ENCODE measurements around the gene TTBK1. TPM values are rescaled to one million over a fixed set of nuclear protein-coding genes. Genes with fewer than 3 reads are reported as not detected.

The TTBK1 gene
- not detected for total RNA-seq

GRCh38 chr6:43242908-43243663 lies at the start of gene TTBK1:
TSS of gene TTBK1 (plus strand) at chr6:43243481. CDS start at chr6:43246661, 3,180 bp downstream.
- H3K36me3 ChIP-seq, result no peaks in the 10 kb centered on the region
- TF ChIP-seq EP300 (IDR thresholded peaks at IDR 0.05) (no peak), CTCF (IDR thresholded peaks at IDR 0.05) (no peak), POLR2A (IDR thresholded peaks at IDR 0.05) (no peak), POLR2AphosphoS5 (IDR thresholded peaks at IDR 0.05) (no peak)
- H3K27ac ChIP-seq, result no peak within 1 kb of the TSS
- H3K27me3 ChIP-seq, result peaks cover 80% of the 10 kb centered on the region
- WGBS, result 17% methylated on average over 19 of the region's 47 CpGs
- DNase-seq (ENCODE audit: low spot score in 2 of 2), result no peak
- no peaks in the 10 kb centered on the region for H3K9me3 ChIP-seq
- no peak within 1 kb of the TSS for H3K4me3 ChIP-seq
- H3K4me1 ChIP-seq, result peaks cover 14% of the 10 kb centered on the region

GRCh38 chr6:43193929-43194328 lies 49.4 kb upstream of the TTBK1 start:
- no peaks in the 10 kb centered on the region for H3K9me3 ChIP-seq
- no peak for DNase-seq (ENCODE audit: low spot score in 2 of 2)
- no peak for TF ChIP-seq POLR2A (IDR thresholded peaks at IDR 0.05)
- TF ChIP-seq EP300 (IDR thresholded peaks at IDR 0.05), result no peak
- TF ChIP-seq POLR2AphosphoS5 (IDR thresholded peaks at IDR 0.05), result no peak
- no peak for TF ChIP-seq CTCF (IDR thresholded peaks at IDR 0.05)
- H3K4me1 ChIP-seq, result no peaks in the 10 kb centered on the region
- 91% methylated on average over 5 of the region's 5 CpGs for WGBS
- H3K27me3 ChIP-seq, result no peaks in the 10 kb centered on the region
- no peak overlapping the region for H3K4me3 ChIP-seq
- no peak overlapping the region for H3K27ac ChIP-seq
- H3K36me3 ChIP-seq, result peaks cover 65% of the 10 kb centered on the region

DNA sequence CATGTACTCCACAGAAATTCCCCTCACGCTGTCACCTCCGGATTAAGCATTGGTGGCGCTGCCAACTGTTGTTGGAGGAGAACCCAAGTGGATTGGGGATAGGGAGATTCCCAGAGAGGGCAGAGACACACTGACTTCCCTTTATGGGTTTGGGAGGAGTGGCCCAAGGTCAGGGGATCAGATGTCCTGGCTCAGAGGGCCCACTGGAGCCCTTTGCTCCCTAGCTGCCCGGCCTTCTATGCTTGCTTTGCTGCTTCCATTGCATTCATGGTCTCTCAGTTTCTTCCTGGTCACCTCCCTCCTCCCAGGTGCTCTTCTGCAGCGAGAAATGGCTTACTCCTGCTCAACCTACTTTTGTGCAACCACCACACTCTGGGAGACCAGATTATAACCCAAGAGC lies 46.9 kb upstream of the TTBK1 start:
- 87% methylated on average over 5 of the region's 5 CpGs for WGBS
- DNase-seq (ENCODE audit: low spot score in 2 of 2), result no peak
- TF ChIP-seq POLR2A (IDR thresholded peaks at IDR 0.05) (no peak), POLR2AphosphoS5 (IDR thresholded peaks at IDR 0.05) (no peak), EP300 (IDR thresholded peaks at IDR 0.05) (no peak), CTCF (IDR thresholded peaks at IDR 0.05) (no peak)

DNA sequence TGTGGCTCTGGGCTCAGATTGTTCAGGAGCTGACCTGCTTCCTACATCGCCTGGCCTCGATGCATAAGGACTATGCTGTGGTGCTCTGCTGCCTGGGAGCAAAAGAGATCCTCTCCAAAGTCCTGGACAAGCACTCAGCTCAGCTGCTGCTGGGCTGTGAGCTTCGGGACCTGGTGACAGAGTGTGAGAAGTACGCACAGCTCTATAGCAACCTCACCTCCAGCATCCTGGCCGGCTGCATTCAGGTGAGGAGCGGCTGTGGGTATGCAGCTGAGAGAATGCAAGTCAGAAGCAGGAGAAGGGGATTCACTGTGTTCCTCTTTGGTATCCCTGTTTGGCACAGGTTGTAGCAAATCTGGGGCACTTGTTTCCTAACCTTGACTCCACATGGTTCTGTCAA lies 43.4 kb upstream of the TTBK1 start:
- TF ChIP-seq POLR2AphosphoS5 (IDR thresholded peaks at IDR 0.05), result no peak
- TF ChIP-seq EP300 (IDR thresholded peaks at IDR 0.05), result no peak
- H3K27me3 ChIP-seq, result no peaks in the 10 kb centered on the region
- peak in 1 of 2 donors; percentile 68 for DNase-seq (ENCODE audit: low spot score in 2 of 2)
- no peak overlapping the region for H3K27ac ChIP-seq
- no peaks in the 10 kb centered on the region for H3K4me1 ChIP-seq
- 93% methylated on average over 2 of the region's 6 CpGs for WGBS
- peaks cover 71% of the 10 kb centered on the region for H3K36me3 ChIP-seq
- H3K4me3 ChIP-seq, result no peak overlapping the region
- no peaks in the 10 kb centered on the region for H3K9me3 ChIP-seq

More for the DNA sequence above, 46.9 kb upstream of the TTBK1 start:
- Histone ChIP-seq H3K4me3 (no peak overlapping the region), H3K27ac (no peak overlapping the region), H3K9me3 (no peaks in the 10 kb centered on the region), H3K36me3 (peaks cover 80% of the 10 kb centered on the region), H3K4me1 (no peaks in the 10 kb centered on the region), H3K27me3 (no peaks in the 10 kb centered on the region)

DNA sequence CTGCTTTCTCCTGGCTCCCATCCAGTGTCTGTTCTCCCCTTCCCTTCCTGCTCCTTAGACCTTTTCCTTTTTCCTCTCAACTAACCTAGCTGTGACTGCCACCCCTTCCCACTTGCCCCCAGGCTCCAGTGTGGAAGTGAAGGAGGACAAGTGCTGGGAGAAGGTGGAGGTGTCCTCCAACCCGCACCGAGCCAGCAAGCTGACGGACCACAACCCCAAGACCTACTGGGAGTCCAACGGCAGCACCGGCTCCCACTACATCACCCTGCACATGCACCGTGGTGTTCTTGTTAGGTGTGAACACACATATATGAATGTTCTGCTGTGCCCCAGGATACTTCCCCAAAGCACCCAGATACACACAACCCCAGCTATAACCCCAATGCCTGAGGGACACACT lies 42.7 kb upstream of the TTBK1 start:
- H3K36me3 ChIP-seq, result peaks cover 73% of the 10 kb centered on the region
- 90% methylated on average over 6 of the region's 6 CpGs for WGBS
- H3K9me3 ChIP-seq, result no peaks in the 10 kb centered on the region
- H3K4me1 ChIP-seq, result no peaks in the 10 kb centered on the region
- H3K27me3 ChIP-seq, result no peaks in the 10 kb centered on the region
- no peak overlapping the region for H3K4me3 ChIP-seq
- H3K27ac ChIP-seq, result no peak overlapping the region
- DNase-seq (ENCODE audit: low spot score in 2 of 2), result peak in 1 of 2 donors; percentile 69
- no peak for TF ChIP-seq CTCF (IDR thresholded peaks at IDR 0.05)
- no peak for TF ChIP-seq POLR2A (IDR thresholded peaks at IDR 0.05)
- TF ChIP-seq EP300 (IDR thresholded peaks at IDR 0.05), result no peak
- TF ChIP-seq POLR2AphosphoS5 (IDR thresholded peaks at IDR 0.05), result no peak

Measured in suprapubic skin (tissue), 4 donors.